GM12872 (cell line): ENCODE data around the gene FBXO34.

ENCODE experiments used
- CTCF ChIP-seq: IDR thresholded peaks from 3 replicates; pipeline ENCODE4 v1.5.1; 2011; ENCODE audit warnings: low read depth, mild to moderate bottlenecking, low read length, moderate library complexity; ENCODE audit not compliant: insufficient read depth

FBXO34 gene

GRCh38 chr14:55340482-55340881 lies 69.3 kb downstream of the FBXO34 start:
- TF ChIP-seq CTCF: no peak

- no peak for TF ChIP-seq CTCF
Observed at GRCh38 chr14:55341781-55342180, 70.6 kb downstream of the FBXO34 start.

DNA sequence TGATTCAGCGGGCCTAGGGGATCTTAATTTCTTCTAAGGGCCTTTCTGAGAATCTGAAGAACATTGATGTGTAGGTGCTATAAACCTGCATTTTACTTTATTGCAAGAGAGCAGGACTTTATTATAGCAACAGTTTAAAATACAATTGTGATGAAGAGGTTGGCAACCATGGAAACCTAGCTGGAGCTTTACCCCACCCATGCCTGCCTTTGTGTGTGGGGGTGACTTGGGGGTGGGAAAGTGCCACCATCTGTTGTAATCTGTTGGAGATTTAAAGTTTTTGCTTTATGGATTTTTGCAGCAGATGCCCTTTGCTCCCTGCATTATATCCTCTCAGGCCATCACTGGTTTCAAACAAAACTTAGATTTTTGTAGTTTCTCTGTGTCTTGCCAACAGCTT lies 75.8 kb downstream of the FBXO34 start:
- TF ChIP-seq CTCF: no peak

GRCh38 chr14:55347748-55348147 lies 76.5 kb downstream of the FBXO34 start:
- no peak for TF ChIP-seq CTCF

GRCh38 chr14:55348766-55349453 lies 77.7 kb downstream of the FBXO34 start:
- TF ChIP-seq CTCF: no peak

DNA sequence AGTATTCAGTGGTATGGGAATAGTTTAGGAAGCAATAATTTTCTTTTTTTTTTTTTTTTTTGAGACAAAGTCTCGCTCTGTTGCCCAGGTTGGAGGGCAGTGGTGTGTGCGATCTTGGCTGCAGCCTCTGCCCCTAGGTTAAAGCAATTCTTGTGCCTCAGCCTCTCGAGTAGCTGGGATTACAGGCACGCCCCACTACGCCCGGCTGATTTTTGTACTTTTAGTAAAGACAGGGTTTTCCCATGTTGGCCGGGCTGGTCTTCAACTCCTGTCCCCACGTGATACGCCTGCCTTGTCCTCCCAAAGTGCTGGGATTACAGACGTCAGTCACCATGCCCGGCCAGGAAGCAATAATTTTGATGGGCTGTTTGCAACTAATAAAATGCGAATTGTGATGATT lies 78.3 kb downstream of the FBXO34 start:
- TF ChIP-seq CTCF: no peak

GRCh38 chr14:55350461-55350860 lies 79.2 kb downstream of the FBXO34 start:
- no peak for TF ChIP-seq CTCF
